Measurements from ENCODE around the gene SLC35F4.

SLC35F4 gene

DNA sequence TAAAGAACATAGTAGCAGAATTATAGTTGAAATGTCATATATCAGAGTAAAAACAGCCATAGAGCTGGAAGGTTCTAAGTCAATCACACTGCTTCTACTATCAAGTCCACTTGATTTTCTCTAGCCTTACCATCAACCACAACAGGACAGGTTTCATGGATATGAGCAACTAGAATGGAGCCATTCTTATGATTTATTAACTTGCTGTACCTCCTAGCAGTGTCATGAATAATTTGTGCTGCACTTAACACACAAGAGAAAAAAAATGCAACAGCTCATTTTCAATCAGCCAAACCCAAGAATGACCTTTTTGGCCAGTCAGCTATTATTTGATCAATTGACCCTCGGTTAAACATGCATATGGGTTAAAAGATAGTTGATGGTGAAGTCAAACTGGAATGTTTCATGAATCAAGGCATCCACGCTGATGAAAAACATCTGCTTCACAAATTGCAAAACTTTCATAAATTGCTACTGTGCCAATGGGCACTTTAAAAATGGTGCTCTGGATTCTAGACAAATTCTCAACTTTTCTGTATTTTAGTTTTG is 316.8 kb downstream of the SLC35F4 start:
- TF ChIP-seq, protein P1, sequence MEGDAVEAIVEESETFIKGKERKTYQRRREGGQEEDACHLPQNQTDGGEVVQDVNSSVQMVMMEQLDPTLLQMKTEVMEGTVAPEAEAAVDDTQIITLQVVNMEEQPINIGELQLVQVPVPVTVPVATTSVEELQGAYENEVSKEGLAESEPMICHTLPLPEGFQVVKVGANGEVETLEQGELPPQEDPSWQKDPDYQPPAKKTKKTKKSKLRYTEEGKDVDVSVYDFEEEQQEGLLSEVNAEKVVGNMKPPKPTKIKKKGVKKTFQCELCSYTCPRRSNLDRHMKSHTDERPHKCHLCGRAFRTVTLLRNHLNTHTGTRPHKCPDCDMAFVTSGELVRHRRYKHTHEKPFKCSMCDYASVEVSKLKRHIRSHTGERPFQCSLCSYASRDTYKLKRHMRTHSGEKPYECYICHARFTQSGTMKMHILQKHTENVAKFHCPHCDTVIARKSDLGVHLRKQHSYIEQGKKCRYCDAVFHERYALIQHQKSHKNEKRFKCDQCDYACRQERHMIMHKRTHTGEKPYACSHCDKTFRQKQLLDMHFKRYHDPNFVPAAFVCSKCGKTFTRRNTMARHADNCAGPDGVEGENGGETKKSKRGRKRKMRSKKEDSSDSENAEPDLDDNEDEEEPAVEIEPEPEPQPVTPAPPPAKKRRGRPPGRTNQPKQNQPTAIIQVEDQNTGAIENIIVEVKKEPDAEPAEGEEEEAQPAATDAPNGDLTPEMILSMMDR (IDR thresholded peaks at IDR 0.05; ENCODE audit: low read depth, low read length), result no peak
- H3K4me3 ChIP-seq (ENCODE audit: low read depth, low read length), result no peak overlapping the region

DNA sequence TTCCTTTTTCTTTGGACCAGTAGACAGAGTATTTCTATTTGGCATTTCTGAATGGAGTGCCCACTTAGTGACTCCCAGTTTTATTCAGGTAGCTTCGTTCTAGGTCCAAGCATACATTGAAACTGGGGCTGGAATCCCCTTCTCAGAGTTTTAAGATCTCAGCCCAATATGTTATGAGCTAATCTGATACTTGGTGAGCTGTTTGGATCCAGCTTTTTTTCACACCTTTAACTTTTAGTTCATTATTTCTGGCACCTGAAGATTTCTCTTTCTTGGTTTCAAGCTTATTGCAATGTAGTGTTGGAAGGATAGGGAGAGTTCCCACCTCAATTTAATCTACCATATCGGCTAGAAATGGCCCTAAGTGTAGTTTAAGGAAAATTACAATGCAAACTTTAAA is 318.8 kb downstream of the SLC35F4 start:
- H3K4me3 ChIP-seq (ENCODE audit: low read depth, low read length), result no peak overlapping the region
- TF ChIP-seq, protein P1 (IDR thresholded peaks at IDR 0.05; ENCODE audit: low read depth, low read length), result no peak

DNA sequence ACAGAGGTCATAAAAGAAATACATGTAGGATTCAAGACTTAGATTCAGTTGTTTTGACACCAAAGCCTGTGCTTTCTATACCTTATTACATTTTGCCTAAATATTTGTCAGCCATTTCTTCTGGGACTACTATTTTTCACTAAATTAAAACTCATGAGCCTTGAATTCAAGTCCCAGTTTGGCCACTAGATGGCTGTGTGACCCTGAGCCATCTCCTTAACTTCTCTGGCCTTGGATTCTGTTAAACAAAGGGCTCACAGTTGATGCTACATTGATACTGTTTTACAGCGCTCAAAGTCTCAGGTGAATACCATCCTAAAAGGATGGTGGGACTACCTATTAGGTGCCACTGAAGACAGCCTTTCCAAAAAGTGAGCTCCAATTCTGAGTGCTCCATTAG is 332.7 kb downstream of the SLC35F4 start:
- no peak overlapping the region for H3K4me3 ChIP-seq (ENCODE audit: low read depth, low read length)
- TF ChIP-seq, protein P1 (IDR thresholded peaks at IDR 0.05; ENCODE audit: low read depth, low read length), result no peak

DNA sequence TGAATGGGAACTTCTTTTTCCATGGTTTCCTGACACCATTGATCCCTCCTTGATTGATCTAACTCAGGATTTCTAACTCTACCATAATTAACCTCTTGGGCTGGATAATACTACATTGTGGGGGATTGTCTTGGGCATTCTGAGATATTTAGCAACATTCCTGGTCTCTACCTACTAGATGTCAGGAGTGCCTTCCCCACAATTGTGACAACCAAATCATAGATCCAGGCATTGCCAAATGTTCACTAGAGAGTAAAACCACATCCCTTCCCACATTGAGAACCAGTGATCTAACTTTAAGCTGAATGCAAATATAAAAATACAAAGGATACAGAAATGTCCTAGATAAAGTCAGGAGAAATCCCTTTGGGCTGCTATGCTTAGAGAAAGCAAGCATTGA is 335.3 kb downstream of the SLC35F4 start:
- TF ChIP-seq, protein P1 (IDR thresholded peaks at IDR 0.05; ENCODE audit: low read depth, low read length), result no peak
- no peak overlapping the region for H3K4me3 ChIP-seq (ENCODE audit: low read depth, low read length)

DNA sequence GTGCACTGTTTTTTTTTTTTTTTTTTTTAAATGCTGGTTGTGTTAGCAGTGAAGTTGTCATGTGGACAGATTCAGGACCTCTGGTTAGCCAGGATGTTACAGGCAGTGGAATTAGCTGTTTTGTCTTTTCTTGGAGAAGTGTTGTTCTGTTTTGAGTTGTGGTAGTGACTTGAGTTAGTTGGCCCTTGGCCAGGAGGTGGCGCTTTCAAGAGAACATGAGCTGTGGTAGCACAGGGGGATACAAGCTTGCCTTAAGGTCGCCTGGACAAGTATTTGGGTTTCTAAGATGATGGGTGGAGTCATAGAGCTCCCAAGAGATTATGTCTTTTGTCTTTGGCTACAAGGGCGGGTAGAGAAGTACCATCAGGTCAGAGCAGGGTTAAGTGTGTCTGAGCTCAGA is 338.9 kb downstream of the SLC35F4 start:
- TF ChIP-seq, protein P1 (IDR thresholded peaks at IDR 0.05; ENCODE audit: low read depth, low read length), result no peak

DNA sequence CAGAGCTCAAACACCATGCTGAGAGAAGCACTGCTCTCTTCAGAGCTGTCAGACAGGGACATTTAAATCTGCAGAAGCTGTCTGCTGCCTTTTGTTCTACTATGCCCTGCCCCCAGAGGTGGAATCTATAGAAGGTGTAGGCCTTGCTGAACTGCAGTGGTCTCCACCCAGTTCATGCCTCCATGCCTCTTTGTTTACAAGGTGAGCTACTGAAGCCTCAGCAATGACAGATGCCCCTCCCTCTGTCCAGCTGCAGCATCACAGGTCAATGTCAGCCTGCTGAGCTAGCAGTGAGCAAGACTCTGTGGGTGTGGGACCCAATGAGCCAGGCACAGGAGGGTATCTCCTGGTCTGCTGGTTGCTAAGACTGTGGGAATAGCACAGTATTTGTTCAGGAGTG is 346.8 kb downstream of the SLC35F4 start:
- TF ChIP-seq, protein P1 (IDR thresholded peaks at IDR 0.05; ENCODE audit: low read depth, low read length), result no peak

More for the DNA sequence above, 338.9 kb downstream of the SLC35F4 start:
- no peak overlapping the region for H3K4me3 ChIP-seq (ENCODE audit: low read depth, low read length)

More for the DNA sequence above, 346.8 kb downstream of the SLC35F4 start:
- H3K4me3 ChIP-seq (ENCODE audit: low read depth, low read length), result no peak overlapping the region

All from WI38 (cell line).